WI38 (cell line): ENCODE results near the gene C2orf42.
"Not testable (repeated sequence)": the region's sequence is repeated elsewhere in the genome, so short reads cannot be mapped to it uniquely, and the experiment has no call there.

ENCODE experiments used
- H3K4me3 ChIP-seq: 2 replicates; pipeline ENCODE4 v1.5.1; 2011; ENCODE audit warnings: low read depth, mild to moderate bottlenecking, control low read depth, low read length
- TF ChIP-seq, protein P1 (sequence below): IDR thresholded peaks from 2 replicates; pipeline ENCODE4 v1.5.1; 2012; ENCODE audit warnings: low read depth, mild to moderate bottlenecking, control low read depth, low read length

C2orf42 gene

DNA sequence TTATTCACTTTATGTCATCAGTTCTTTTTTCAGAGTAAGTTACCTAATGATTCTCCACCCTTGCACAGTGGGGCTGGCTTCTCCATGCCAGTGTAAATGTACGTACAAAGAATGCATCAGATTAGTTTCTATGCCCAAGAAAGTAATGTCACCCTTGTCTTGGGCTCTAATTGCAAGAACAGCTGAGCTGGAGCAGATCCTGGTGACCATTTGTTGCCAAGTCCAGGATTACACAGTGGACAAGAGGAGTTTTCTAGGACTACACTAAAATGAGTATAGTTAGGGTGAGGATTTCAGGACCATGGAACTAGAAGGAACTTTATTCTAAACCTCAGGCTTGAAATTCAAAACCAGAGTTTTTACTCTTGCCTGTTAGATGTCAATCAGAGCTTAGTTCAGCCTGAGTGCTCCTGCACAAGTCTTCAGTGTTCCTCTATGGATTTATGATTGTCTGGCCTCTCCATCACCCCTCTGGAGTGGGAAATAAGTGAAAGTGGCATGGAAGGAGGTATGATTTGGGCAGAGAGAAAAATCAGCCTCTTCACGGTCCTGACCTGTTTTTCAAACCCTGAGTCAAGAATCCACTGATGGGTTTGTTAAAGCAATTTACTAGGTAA lies 73.8 kb downstream of the C2orf42 start:
- H3K4me3 ChIP-seq = no peak overlapping the region
- TF ChIP-seq, protein P1, sequence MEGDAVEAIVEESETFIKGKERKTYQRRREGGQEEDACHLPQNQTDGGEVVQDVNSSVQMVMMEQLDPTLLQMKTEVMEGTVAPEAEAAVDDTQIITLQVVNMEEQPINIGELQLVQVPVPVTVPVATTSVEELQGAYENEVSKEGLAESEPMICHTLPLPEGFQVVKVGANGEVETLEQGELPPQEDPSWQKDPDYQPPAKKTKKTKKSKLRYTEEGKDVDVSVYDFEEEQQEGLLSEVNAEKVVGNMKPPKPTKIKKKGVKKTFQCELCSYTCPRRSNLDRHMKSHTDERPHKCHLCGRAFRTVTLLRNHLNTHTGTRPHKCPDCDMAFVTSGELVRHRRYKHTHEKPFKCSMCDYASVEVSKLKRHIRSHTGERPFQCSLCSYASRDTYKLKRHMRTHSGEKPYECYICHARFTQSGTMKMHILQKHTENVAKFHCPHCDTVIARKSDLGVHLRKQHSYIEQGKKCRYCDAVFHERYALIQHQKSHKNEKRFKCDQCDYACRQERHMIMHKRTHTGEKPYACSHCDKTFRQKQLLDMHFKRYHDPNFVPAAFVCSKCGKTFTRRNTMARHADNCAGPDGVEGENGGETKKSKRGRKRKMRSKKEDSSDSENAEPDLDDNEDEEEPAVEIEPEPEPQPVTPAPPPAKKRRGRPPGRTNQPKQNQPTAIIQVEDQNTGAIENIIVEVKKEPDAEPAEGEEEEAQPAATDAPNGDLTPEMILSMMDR = no peak

GRCh38 chr2:70115646-70116442 lies 75.0 kb downstream of the C2orf42 start:
- TF ChIP-seq, protein P1 = no peak
- no peak overlapping the region for H3K4me3 ChIP-seq

DNA sequence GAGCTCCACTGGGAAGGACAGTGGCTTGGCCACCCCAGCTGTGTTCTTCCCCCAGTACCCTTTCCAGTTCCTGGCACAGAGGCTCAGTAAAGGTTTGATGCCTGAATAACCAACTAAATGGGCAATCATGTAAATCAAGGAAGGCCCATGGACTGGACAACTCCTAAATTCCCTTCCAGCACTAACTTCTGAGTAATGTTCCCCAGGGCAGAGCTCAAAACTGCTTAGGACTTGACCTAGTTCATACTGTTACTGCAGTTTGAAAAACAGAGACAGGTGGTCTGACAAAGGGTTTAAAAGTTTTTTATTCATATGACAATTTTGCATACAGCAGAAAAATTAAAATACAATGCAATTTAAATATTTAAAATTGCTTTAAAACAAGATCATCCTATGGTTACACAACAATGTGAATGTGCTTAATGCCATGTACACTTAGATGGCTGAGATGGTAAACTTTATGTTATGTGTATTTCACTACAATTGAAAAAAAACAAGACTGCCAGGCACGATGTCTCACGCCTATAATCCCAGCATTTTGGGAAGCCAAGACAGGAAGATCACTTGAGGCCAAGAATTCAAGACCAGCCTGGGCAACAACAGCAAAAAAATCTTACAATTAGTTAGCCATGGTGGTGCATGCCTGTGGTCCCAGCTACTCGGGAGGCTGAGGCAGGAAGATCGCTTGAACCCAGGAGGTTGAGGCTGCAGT lies 77.3 kb downstream of the C2orf42 start:
- TF ChIP-seq, protein P1 = no peak
- no peak overlapping the region for H3K4me3 ChIP-seq

GRCh38 chr2:70111752-70112591 lies 78.8 kb downstream of the C2orf42 start:
- TF ChIP-seq, protein P1 = no peak
- no peak overlapping the region for H3K4me3 ChIP-seq

DNA sequence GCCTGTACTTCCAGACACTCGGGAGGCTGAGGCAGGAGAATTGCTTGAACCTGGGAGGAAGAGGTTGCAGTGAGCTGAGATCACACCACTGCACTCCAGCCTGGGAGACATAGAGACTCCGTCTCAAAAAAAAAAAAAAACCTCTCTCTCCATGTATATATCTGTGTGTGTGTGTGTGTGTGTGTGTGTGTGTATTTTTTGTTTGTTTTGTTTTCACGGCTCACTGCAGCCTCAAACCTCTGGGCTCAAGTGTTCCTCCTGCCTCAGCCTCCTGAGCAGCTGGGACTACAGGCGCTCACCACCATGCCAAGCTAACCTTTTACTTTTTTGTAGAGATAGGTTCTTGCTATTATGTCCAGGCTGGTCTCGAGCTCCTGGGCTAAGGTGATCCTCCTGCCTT lies 80.4 kb downstream of the C2orf42 start:
- H3K4me3 ChIP-seq = not testable (repeated sequence)

DNA sequence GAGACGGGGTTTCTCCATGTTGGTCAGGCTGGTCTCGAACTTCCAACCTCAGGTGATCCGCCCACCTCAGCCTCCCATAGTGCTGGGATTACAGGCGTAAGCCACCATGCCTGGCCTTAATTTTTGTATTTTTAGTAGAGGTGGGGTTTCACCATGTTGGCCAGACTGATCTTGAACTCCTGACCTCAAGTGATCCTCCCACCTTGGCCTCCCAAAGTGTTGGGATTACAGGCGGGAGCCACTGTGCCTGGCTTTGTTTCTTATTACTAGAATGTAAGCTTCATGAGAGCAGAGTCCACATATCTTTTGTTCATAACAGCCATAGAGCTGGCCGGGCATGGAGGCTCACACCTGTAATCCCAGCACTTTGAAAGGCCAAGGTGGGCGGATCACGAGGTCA lies 84.7 kb downstream of the C2orf42 start:
- H3K4me3 ChIP-seq = not testable (repeated sequence)

- TF ChIP-seq, protein P1 = no peak
- no peak overlapping the region for H3K4me3 ChIP-seq
Observed at GRCh38 chr2:70104231-70105111, 86.3 kb downstream of the C2orf42 start.
